Mesodermal cell (in vitro differentiated cells): ENCODE measurements around the gene GPRIN3.

Experiments
- H3K27ac ChIP-seq: 2 replicates; pipeline ENCODE4 v1.7.0; 2013; ENCODE audit warnings: mild to moderate bottlenecking, low read depth, low read length, moderate library complexity; ENCODE audit not compliant: severe bottlenecking
- H3K36me3 ChIP-seq: 2 replicates; pipeline ENCODE4 v1.7.1; 2013; ENCODE audit warnings: mild to moderate bottlenecking, low read length, moderate library complexity; ENCODE audit not compliant: control insufficient read depth, insufficient read depth
- H3K4me1 ChIP-seq: one replicate; pipeline ENCODE4 v1.7.1; 2013; ENCODE audit warnings: mild to moderate bottlenecking, low read length; ENCODE audit not compliant: insufficient read depth, control insufficient read depth, poor library complexity, severe bottlenecking
- H3K4me3 ChIP-seq: 2 replicates; pipeline ENCODE4 v1.7.0; 2013; ENCODE audit warnings: low read length, control low read depth, mild to moderate bottlenecking; ENCODE audit not compliant: insufficient read depth, poor library complexity, severe bottlenecking; ENCODE audit errors: extremely low read depth
- H3K9me3 ChIP-seq: 2 replicates; pipeline ENCODE4 v1.7.1; 2013; ENCODE audit warnings: mild to moderate bottlenecking, low read length, moderate library complexity; ENCODE audit not compliant: control insufficient read depth
- WGBS, 2 experiments: methylation state at CpG; one replicate each; pipeline ENCODE4 v1.1.5; 2013; ENCODE audit warnings: missing lambda C conversion rate in 2 of 2; ENCODE audit not compliant: insufficient coverage in 2 of 2; 5-methylcytosine and 5-hydroxymethylcytosine counted together

Gene GPRIN3

GRCh38 chr4:89196745-89197144 is 110.9 kb downstream of the GPRIN3 start:
- no peaks in the 10 kb centered on the region for H3K4me1 ChIP-seq
- H3K9me3 ChIP-seq, result no peaks in the 10 kb centered on the region
- 42% methylated on average over 2 of the region's 2 CpGs; no CpG with 5 or more reads in 1 of the 2 experiments for WGBS, 2 experiments
- H3K36me3 ChIP-seq, result no peaks in the 10 kb centered on the region
- H3K27ac ChIP-seq, result no peak overlapping the region
- no peak overlapping the region for H3K4me3 ChIP-seq

GRCh38 chr4:89196056-89196674 is 111.4 kb downstream of the GPRIN3 start:
- Histone ChIP-seq H3K27ac (no peak overlapping the region), H3K36me3 (no peaks in the 10 kb centered on the region), H3K4me3 (no peak overlapping the region), H3K9me3 (no peaks in the 10 kb centered on the region), H3K4me1 (no peaks in the 10 kb centered on the region)
- 80% methylated on average over 1 of the region's 2 CpGs; no CpG with 5 or more reads in 1 of the 2 experiments for WGBS, 2 experiments

GRCh38 chr4:89193843-89194242 is 113.8 kb downstream of the GPRIN3 start:
- no peaks in the 10 kb centered on the region for H3K4me1 ChIP-seq
- H3K9me3 ChIP-seq, result no peaks in the 10 kb centered on the region
- H3K36me3 ChIP-seq, result no peaks in the 10 kb centered on the region
- no peak overlapping the region for H3K27ac ChIP-seq
- WGBS, 2 experiments, result 83 to 100% methylated on average over 1 of the region's 3 CpGs
- no peak overlapping the region for H3K4me3 ChIP-seq
